Central memory CD8-positive, alpha-beta T cell (primary cell): ENCODE results near the gene PRR5.
A peak's percentile ranks its signal among the peaks of the same experiment; 100 is the strongest.
"Not testable (repeated sequence)": the region's sequence is repeated elsewhere in the genome, so short reads cannot be mapped to it uniquely, and the experiment has no call there.

Source experiments
- ATAC-seq: fragments of 150-1000 bp; cut with Tn5 transposase; replicated peaks from 2 replicates; pipeline ENCODE4 v1.10.0; 2022; ENCODE audit warnings: mild to moderate bottlenecking, moderate FRiP score, moderate number of reproducible peaks; ENCODE audit not compliant: poor library complexity, severe bottlenecking; ENCODE audit errors: extremely low read depth
- DNase-seq, 2 donors: peaks; one replicate each; pipeline ENCODE4 v3.0.0; 2021; ENCODE audit warnings: low spot score in 2 of 2
- H3K27ac Mint-ChIP-seq: one replicate; pipeline ENCODE4 v1.8.0; 2022; ENCODE audit warnings: low read depth, mild to moderate bottlenecking, moderate library complexity, mixed read lengths
- H3K27me3 Mint-ChIP-seq: one replicate; pipeline ENCODE4 v1.8.0; 2022; ENCODE audit warnings: mixed read lengths
- H3K36me3 Mint-ChIP-seq: one replicate; pipeline ENCODE4 v1.8.0; 2022; ENCODE audit warnings: mild to moderate bottlenecking, moderate library complexity, mixed read lengths; ENCODE audit not compliant: insufficient read depth
- H3K4me1 Mint-ChIP-seq: one replicate; pipeline ENCODE4 v1.8.0; 2022; ENCODE audit warnings: mixed read lengths
- H3K4me3 Mint-ChIP-seq: one replicate; pipeline ENCODE4 v1.8.0; 2022; ENCODE audit warnings: mild to moderate bottlenecking, moderate library complexity, mixed read lengths
- H3K9me3 Mint-ChIP-seq: one replicate; pipeline ENCODE4 v1.8.0; 2022; ENCODE audit warnings: mixed read lengths

PRR5 gene

DNA sequence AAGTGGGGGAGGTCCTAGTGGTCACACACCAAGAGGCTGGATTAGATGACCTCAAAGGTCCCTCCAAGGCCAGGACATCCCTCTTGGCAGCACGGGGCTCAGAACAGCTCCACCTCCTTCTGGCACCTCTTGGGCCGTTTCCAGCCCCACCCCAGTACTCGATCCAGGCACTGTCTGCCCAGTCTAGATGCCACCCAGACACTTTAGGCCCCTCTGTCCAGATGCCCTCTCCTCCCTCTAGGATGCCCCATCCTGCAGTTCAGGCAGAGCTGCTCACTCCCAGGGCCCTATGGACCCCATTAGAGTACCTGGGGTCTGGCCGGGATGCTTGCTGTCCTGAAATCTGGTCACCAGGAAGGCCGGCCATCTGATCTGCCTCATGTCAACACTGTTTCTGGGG is 34.7 kb upstream of the PRR5 start:
- Mint-ChIP-seq H3K27ac (peak overlapping the region; percentile 63), H3K4me1 (peaks cover 77% of the 10 kb centered on the region)

GRCh38 chr22:44667829-44668189 is 34.2 kb upstream of the PRR5 start:
- H3K36me3 Mint-ChIP-seq: peaks cover 22% of the 10 kb centered on the region
- H3K27me3 Mint-ChIP-seq: no peaks in the 10 kb centered on the region
- DNase-seq (peak in 1 of 2 donors; percentile 86), ATAC-seq (peak; percentile 82)
- no peaks in the 10 kb centered on the region for H3K9me3 Mint-ChIP-seq
- H3K4me3 Mint-ChIP-seq: peak overlapping the region; percentile 72
- H3K27ac Mint-ChIP-seq: peak overlapping the region; percentile 63
- peaks cover 81% of the 10 kb centered on the region for H3K4me1 Mint-ChIP-seq

More for the DNA sequence above, 34.7 kb upstream of the PRR5 start:
- Mint-ChIP-seq H3K4me3 (peak overlapping the region; percentile 72), H3K36me3 (peaks cover 22% of the 10 kb centered on the region), H3K27me3 (no peaks in the 10 kb centered on the region), H3K9me3 (no peaks in the 10 kb centered on the region)
- DNase-seq (no peak), ATAC-seq (no peak)

GRCh38 chr22:44668190-44668885 is 33.7 kb upstream of the PRR5 start:
- Mint-ChIP-seq H3K36me3 (peaks cover 22% of the 10 kb centered on the region), H3K27me3 (no peaks in the 10 kb centered on the region), H3K9me3 (no peaks in the 10 kb centered on the region), H3K4me3 (peak overlapping the region; percentile 72), H3K27ac (peak overlapping the region; percentile 63), H3K4me1 (peaks cover 85% of the 10 kb centered on the region)
- ATAC-seq (peak; percentile 33), DNase-seq (peak in 1 of 2 donors; percentile 58)

- Mint-ChIP-seq H3K27ac (peak overlapping the region; percentile 86), H3K4me3 (peak overlapping the region; percentile 83), H3K4me1 (peaks cover 83% of the 10 kb centered on the region), H3K9me3 (no peaks in the 10 kb centered on the region), H3K36me3 (peaks cover 22% of the 10 kb centered on the region), H3K27me3 (no peaks in the 10 kb centered on the region)
- no peak for ATAC-seq
- DNase-seq: no peak
Measured at GRCh38 chr22:44668886-44669521, 33.0 kb upstream of the PRR5 start.

GRCh38 chr22:44669561-44669976 is 32.4 kb upstream of the PRR5 start:
- H3K27ac Mint-ChIP-seq: peak overlapping the region; percentile 86

GRCh38 chr22:44670220-44670988 is 31.6 kb upstream of the PRR5 start:
- Mint-ChIP-seq H3K36me3 (peaks cover 23% of the 10 kb centered on the region), H3K27me3 (no peaks in the 10 kb centered on the region), H3K4me1 (peaks cover 74% of the 10 kb centered on the region), H3K9me3 (no peaks in the 10 kb centered on the region), H3K27ac (peak overlapping the region; percentile 86), H3K4me3 (peak overlapping the region; percentile 83)
- ATAC-seq (no peak), DNase-seq (no peak)

More at GRCh38 chr22:44669561-44669976, 32.4 kb upstream of the PRR5 start:
- ATAC-seq (no peak), DNase-seq (no peak)
- Mint-ChIP-seq H3K4me1 (peaks cover 77% of the 10 kb centered on the region), H3K36me3 (peaks cover 22% of the 10 kb centered on the region), H3K27me3 (no peaks in the 10 kb centered on the region), H3K9me3 (no peaks in the 10 kb centered on the region), H3K4me3 (peak overlapping the region; percentile 83)

GRCh38 chr22:44671742-44672141 is 30.3 kb upstream of the PRR5 start:
- H3K36me3 Mint-ChIP-seq: peaks cover 21% of the 10 kb centered on the region
- peak overlapping the region; percentile 90 for H3K27ac Mint-ChIP-seq
- no peaks in the 10 kb centered on the region for H3K9me3 Mint-ChIP-seq
- peak in 1 of 2 donors; percentile 51 for DNase-seq
- H3K27me3 Mint-ChIP-seq: no peaks in the 10 kb centered on the region
- peak; percentile 35 for ATAC-seq
- peaks cover 73% of the 10 kb centered on the region for H3K4me1 Mint-ChIP-seq
- peak overlapping the region; percentile 83 for H3K4me3 Mint-ChIP-seq

- peak overlapping the region; percentile 90 for H3K27ac Mint-ChIP-seq
- no peaks in the 10 kb centered on the region for H3K27me3 Mint-ChIP-seq
- H3K4me1 Mint-ChIP-seq: peaks cover 68% of the 10 kb centered on the region
- no peak overlapping the region for H3K4me3 Mint-ChIP-seq
- no peak for DNase-seq
- ATAC-seq: no peak
- peaks cover 21% of the 10 kb centered on the region for H3K36me3 Mint-ChIP-seq
- H3K9me3 Mint-ChIP-seq: no peaks in the 10 kb centered on the region
Measured at GRCh38 chr22:44672632-44673031, 29.4 kb upstream of the PRR5 start.

- H3K4me3 Mint-ChIP-seq: no peak overlapping the region
- H3K9me3 Mint-ChIP-seq: no peaks in the 10 kb centered on the region
- H3K27ac Mint-ChIP-seq: no peak overlapping the region
- H3K36me3 Mint-ChIP-seq: peaks cover 17% of the 10 kb centered on the region
- DNase-seq: no peak
- ATAC-seq: no peak
- no peaks in the 10 kb centered on the region for H3K27me3 Mint-ChIP-seq
- H3K4me1 Mint-ChIP-seq: peaks cover 66% of the 10 kb centered on the region
Measured at GRCh38 chr22:44673406-44673805, 28.6 kb upstream of the PRR5 start.

DNA sequence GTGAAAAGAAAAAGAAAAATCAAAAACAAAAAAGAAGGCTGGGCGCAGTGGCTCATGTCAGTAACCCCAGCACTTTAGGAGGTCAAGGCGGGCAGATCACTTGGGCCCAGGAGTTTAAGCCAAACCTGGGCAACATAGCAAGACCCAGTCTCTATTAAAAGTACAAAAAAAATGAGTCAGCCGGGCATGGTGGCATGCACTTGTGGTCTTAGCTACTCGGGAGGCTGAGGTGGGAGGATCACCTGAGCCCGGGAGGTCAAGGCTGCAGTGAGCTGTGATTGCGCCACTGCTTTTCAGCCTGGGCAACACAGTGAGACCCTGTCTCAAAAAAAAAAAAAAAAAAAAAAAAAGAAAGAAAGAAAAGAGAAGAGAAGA is 26.0 kb upstream of the PRR5 start:
- DNase-seq, H3K9me3 Mint-ChIP-seq, ATAC-seq, H3K27me3 Mint-ChIP-seq, H3K36me3 Mint-ChIP-seq: not testable (repeated sequence)
- peak overlapping the region; percentile 60 for H3K4me3 Mint-ChIP-seq
- H3K4me1 Mint-ChIP-seq: peaks cover 58% of the 10 kb centered on the region
- H3K27ac Mint-ChIP-seq: peak overlapping the region; percentile 79

- Mint-ChIP-seq H3K27me3 (no peaks in the 10 kb centered on the region), H3K4me3 (peak overlapping the region; percentile 60), H3K4me1 (peaks cover 58% of the 10 kb centered on the region), H3K36me3 (peaks cover 7% of the 10 kb centered on the region), H3K9me3 (no peaks in the 10 kb centered on the region), H3K27ac (peak overlapping the region; percentile 79)
- ATAC-seq (no peak), DNase-seq (no peak)
Measured at GRCh38 chr22:44676441-44677352, 25.3 kb upstream of the PRR5 start.

GRCh38 chr22:44677353-44677840 is 24.6 kb upstream of the PRR5 start:
- H3K4me1 Mint-ChIP-seq: peaks cover 59% of the 10 kb centered on the region
- H3K36me3 Mint-ChIP-seq: peaks cover 4% of the 10 kb centered on the region
- no peaks in the 10 kb centered on the region for H3K9me3 Mint-ChIP-seq
- DNase-seq (no peak), ATAC-seq (no peak)
- no peaks in the 10 kb centered on the region for H3K27me3 Mint-ChIP-seq
- H3K4me3 Mint-ChIP-seq: peak overlapping the region; percentile 60
- no peak overlapping the region for H3K27ac Mint-ChIP-seq
